Measurements from ENCODE around the gene RPL35.

DNA sequence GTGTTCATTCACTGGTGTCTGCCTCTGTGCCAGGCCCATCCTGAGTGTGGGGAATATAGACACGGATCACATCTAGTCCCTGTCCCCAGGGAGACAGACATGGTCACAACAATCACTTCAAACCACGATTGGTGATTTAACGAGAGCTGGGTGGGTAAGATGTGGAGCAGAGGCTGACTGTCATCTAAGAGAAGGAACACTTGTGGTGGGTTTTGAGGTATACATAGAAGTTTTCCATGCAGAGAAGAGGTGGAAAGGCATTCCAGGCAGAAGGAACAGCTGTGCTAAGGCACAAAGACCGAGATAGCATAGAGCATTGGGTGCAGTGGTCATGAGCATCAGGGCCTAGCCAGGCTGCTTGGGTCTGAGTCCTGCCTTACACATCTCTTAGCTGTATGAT is 31.2 kb downstream of the RPL35 start:
- TF ChIP-seq, protein P1, sequence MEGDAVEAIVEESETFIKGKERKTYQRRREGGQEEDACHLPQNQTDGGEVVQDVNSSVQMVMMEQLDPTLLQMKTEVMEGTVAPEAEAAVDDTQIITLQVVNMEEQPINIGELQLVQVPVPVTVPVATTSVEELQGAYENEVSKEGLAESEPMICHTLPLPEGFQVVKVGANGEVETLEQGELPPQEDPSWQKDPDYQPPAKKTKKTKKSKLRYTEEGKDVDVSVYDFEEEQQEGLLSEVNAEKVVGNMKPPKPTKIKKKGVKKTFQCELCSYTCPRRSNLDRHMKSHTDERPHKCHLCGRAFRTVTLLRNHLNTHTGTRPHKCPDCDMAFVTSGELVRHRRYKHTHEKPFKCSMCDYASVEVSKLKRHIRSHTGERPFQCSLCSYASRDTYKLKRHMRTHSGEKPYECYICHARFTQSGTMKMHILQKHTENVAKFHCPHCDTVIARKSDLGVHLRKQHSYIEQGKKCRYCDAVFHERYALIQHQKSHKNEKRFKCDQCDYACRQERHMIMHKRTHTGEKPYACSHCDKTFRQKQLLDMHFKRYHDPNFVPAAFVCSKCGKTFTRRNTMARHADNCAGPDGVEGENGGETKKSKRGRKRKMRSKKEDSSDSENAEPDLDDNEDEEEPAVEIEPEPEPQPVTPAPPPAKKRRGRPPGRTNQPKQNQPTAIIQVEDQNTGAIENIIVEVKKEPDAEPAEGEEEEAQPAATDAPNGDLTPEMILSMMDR (optimal IDR thresholded peaks at IDR 0.05 in 1 of 3, IDR thresholded peaks at IDR 0.05 in 1 of 3, conservative IDR thresholded peaks at IDR 0.05 in 1 of 3; ENCODE audit: extremely low read depth in 1 of 3, insufficient read depth in 2 of 3, low read length in 3 of 3), result no peak
- no peak for TF ChIP-seq EZH2 (IDR thresholded peaks at IDR 0.05; ENCODE audit: low read length)
